DMS79 (cell line): Measurements from ENCODE around the gene PIPOX.

Experiments
- DNase-seq: peaks from one replicate; lab custom pipeline; 2025; lab: John Stamatoyannopoulos, UW

The PIPOX gene

GRCh38 chr17:29100296-29100695, 57.4 kb downstream of the PIPOX start:
- DNase-seq = no peak

GRCh38 chr17:29102046-29102445, 59.1 kb downstream of the PIPOX start:
- no peak for DNase-seq

GRCh38 chr17:29102741-29103181, 59.8 kb downstream of the PIPOX start:
- DNase-seq = no peak

GRCh38 chr17:29103341-29103740, 60.4 kb downstream of the PIPOX start:
- no peak for DNase-seq
